GM19328 (cell line): ENCODE data around the gene ZNF80.

Experiments
- ATAC-seq: cut with Tn5 transposase; IDR thresholded peaks from one replicate; pipeline ENCODE4 v1.9.1; 2021; ENCODE audit warnings: mild to moderate bottlenecking, moderate library complexity; ENCODE audit not compliant: unreplicated experiment

The ZNF80 gene

DNA sequence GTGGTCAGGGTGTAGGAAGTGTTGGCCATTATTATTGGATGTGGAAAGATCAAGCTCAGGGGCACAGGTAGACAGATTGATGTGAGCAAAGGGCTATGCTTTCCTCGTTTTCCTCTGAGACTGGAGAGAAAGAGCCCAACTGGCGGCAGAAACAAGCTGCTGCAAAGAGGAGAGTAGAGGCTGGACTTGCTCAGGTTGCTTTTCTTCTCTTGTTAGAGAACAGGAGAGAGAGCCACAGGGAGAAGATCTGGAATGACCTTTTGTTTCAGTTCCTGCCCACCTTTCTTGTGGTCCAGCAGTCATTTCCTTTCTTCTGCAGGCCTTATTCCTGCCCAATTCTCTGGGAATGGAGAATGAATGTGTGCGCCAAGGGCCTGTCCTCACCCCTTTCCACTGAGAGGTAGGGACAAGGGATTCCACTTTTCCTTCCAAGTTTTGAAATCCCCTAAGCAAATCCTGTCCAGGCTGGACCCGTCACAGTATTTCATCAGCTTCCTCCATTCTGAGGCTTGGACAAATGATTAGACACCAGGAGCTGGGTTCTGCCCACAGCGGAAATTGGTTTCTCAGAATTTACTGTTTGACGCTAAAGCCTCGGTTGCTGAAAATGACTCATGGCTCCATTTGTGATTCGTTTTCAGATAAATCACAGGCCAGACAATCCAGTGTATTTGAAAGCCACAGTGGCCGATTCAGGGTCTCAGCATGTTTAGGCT lies 16.1 kb downstream of the ZNF80 start:
- no peak for ATAC-seq

DNA sequence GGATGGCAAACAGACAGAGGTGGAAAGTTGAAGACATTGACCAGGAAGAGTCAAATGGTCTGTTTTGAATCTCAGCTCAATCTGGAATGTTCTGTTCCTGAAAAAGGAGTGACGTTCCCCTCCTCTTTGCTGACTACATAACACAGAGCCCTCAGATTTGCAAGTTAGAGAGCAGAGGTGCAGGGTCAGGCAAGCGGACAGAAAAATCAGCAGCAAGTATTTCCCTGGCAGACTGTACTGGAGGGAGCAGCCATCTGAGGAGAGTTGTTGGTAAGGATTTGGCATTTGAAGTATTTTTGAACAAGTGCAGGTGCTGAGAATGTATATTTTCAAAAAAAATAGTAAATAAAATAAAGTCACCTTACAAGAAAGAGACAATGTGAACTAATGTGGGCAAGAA lies 17.6 kb downstream of the ZNF80 start:
- no peak for ATAC-seq

DNA sequence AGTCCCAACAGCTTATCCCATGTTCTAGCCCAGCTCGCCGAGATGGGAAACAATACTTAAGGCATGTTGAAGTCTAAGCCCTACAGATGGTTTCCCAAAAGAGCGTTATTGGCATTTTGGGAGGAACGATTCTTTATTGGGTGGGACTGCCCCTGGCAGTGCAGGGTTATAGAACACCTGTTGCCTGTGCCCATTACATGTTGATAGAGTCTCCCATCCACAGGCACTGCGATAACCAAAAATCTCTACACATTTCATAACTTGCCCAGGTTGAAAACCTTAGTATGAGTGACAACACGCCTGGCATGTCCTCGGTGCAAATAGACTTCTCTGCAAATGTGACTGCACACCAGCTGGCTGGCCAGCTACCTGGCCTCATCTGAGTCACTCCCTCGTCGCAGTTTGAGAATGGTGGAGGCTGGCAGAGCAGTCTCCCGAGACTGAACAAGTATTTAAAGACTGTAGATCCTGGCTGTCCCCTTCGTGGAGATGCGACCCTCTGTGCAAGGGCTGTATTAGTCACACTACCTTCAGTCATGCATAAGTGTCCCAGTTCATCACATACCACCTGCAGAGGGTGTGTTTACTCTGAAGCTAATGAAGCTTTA lies 18.7 kb downstream of the ZNF80 start:
- no peak for ATAC-seq

GRCh38 chr3:114218006-114218405 lies 19.4 kb downstream of the ZNF80 start:
- ATAC-seq = no peak

DNA sequence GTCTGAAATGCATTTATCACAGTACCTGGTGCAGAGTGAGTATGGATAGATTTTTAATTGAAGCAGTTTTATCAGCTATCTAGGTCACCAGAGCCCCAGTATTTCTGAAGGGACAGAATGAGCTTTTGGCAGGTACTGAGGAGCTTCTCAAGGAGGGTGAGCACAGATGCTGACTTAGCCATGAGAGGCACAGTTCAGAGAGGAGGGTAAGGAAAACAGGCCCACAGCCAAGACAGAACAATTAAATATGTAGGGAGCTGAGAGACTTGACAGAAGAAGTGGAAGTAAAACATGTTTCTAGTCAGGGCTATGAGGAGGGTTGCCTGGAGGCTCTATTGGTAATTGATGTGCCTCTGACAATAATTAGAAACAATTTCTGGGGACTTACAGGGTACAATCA lies 20.1 kb downstream of the ZNF80 start:
- no peak for ATAC-seq

DNA sequence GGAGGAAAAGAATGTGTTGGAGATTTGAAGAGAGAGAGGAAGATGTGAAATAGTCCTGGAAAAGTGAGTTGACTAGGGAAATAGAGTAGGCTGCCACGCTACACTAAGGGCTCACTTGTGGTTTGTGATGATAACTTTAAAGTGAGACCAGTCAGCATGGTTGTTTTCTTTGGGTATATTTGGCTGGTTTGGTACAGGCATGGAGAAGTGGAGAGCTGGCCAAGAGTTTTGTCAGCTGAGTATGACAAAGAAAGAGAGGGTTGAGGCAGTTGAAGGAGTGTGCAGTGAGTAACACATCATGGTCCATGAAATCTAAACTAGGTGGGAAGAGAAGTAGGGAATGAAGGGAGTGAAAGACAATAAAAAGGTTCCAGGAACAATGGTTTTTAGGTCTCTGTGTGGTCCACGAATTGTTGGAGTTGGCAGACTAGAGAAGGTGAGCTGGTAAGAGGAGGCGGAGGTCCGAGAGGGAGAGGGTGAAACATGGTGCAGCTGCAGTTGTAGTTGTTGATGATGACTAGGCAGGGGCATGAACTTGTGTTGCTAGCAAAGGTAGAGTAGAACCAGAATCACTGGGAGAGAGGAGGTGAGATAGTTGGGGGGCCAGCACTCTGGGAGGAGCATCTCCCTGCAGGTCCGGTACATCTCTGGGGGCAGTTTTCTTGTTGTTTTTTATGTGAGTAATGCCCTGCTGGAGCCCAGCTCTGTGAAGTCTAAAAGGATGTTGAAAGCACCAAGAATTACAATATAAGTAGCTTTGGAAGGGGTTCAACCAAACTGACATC lies 21.0 kb downstream of the ZNF80 start:
- ATAC-seq = no peak

DNA sequence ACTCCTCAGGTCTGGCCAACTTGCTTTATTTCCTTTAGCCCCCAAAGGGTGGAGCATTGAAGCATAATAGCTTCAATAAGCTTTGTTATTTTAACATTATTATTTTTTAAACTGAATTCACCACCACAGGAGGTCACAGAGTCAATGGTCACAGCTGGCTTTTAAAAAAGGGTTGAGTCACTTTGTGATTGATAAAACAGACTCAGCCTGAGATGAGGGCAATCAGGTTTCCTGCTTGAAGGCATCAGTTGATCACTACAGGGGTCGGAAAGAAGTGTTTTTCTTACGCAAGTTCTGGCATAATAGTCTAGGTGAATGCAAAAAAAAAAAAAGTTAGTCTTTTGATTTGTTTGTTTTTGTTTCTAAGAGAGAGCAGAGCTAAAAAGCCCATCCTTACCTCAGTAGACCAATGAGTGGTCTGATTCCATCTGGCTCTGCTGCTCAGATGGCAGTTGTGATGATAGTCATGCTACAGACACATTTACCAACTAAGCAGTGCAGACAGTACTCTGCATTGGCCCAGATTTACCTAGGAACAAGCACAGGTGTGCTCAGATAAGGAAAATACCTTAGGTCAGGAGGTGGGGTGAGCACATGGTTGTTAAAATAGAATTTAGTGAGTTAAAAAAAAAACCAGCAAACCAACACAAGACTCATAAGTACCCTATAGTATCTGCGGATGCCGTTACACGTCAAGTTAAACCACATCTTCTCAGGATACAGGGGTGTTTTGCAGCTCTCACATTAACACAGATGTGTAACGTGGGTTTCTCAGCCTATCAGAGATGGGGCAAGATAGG lies 22.6 kb downstream of the ZNF80 start:
- ATAC-seq = no peak

DNA sequence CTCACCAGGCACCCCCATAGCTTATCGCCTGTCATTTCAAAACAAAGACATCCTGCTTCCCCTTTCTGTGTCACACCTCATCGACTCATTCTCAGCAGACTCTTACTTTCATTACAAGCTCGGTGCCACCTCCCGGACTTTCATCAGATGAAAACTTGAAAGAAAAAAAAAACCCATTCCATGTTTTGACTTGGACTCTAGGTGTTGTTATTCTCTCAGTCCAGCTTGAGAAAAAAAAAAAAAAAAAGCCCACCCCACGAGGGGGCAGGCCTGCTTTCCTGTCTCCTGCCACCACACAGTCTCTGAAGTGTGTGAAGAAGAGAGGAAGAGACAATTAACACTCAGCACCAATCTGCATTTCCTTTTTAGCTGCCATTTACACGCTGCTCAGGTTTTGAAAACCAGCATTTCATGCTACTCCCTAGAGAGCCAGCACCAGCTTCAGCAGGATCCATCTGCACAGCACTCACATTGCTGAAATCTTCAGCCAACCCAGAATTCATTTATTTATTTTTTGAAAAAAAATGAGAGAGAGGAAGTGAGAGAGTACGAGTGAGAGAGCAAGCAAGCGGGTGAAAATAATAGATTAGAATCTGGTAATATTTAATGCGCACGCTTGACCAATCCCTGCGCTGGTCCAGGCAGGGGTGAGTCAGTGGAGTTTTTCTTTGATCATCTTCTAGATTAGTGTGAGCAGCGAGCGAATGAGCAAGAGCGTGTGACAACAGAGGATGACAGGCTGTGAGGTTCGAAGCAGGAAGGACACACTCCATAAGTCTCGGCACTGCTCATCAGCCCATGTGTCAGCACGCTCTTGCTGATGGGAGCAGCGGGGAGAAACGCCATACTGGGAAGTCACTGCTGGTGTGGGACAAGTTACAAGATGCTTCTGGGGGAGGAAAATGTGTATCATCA lies 23.5 kb downstream of the ZNF80 start:
- peak; percentile 87 for ATAC-seq

GRCh38 chr3:114213292-114213626 lies 24.1 kb downstream of the ZNF80 start:
- peak; percentile 17 for ATAC-seq

GRCh38 chr3:114212646-114213045 lies 24.7 kb downstream of the ZNF80 start:
- no peak for ATAC-seq

DNA sequence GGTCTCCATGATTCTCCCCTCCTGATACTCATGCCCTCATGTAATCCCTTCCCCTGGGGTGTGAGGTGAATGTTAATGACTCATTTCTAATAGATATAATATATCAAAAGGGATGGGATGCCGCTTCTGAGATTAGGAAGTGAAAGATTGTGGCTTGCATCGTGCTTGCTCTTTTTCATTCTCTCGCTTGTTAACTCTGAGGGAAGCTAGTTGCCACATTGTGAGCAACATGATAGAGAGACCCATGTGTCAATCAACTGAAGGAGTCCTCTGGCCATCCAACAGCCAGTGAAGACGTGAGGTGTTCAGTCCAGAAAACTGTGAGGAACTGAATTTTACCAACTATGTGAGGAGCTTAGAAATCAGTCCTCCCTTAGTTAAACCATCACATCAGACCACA lies 29.6 kb downstream of the ZNF80 start:
- ATAC-seq = peak; percentile 73

GRCh38 chr3:114206342-114206741 lies 31.0 kb downstream of the ZNF80 start:
- ATAC-seq = no peak

DNA sequence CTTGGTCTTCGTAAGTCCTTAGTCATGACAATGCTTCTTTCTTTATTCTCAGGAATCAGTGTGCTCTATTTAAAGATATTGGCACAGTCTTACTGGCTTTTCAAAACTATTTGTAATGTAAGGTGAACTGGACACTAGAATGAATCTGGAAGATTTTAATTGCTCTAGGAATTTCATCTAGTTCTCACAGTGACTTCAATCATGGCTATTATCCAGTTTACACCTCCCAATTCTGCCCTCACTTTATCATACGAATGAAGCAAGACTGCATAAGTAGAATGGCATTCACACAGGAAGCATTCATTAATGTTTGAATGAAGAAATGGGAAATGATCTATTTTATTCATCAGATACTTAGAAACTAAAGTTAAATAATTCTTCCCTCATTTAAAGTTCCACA lies 31.8 kb downstream of the ZNF80 start:
- no peak for ATAC-seq

GRCh38 chr3:114194750-114195149 lies 42.6 kb downstream of the ZNF80 start:
- ATAC-seq = no peak

DNA sequence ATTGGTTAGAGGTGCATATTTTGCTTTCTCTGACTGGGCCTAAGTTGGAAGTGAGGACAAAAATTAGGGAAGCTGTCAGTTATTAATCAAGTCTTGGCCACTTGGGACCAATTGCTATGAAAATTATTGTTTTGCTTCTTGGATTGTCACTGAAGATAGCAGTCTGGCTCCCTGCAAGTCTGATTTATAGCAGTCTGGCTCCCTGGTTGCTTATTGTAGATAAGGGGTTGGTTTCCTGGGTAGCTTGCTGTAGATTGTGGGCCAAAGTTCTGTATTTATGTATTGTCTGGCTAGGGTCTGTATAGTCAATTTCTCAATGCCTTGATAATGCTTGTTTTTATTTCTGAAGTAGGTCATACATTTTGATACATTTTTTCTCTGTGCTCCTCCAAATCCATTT lies 45.2 kb downstream of the ZNF80 start:
- no peak for ATAC-seq

- ATAC-seq = no peak
These were observed 50.9 kb downstream of the ZNF80 start for GRCh38 chr3:114186501-114186900.
